CD4-positive, alpha-beta T cell (primary cell): Measurements from ENCODE around the gene CAMTA1. TPM values are rescaled to one million over a fixed set of nuclear protein-coding genes. Genes with fewer than 3 reads are reported as not detected.

Experiments used
- ATAC-seq: fragments of 200-7000 bp; cut with Tn5 transposase; one replicate; pipeline ENCODE4 v1.10.0; 2022; ENCODE audit warnings: mild to moderate bottlenecking; ENCODE audit not compliant: poor library complexity
- CTCF ChIA-PET: fragments of 350-600 bp; sonication (Branson Sonifier 250); formaldehyde crosslinking; loops from one replicate; lab custom pipeline; 2021; ENCODE audit warnings: antibody characterized with exemption, inconsistent platforms; lab: Charles Lee
- POLR2A ChIA-PET: fragments of 350-600 bp; sonication (Branson Sonifier 250); formaldehyde crosslinking; loops from one replicate; lab custom pipeline; 2021; ENCODE audit warnings: antibody characterized with exemption, inconsistent platforms; lab: Charles Lee
- DNase-seq, 14 experiments: peaks; one replicate each; pipeline ENCODE4 v3.0.0-alpha.2; 2013 to 2020; ENCODE audit warnings: mixed read lengths in 2 of 14
- H3K27ac ChIP-seq, 2 donors: one replicate each; pipeline versions ENCODE4 v1.5.1 to v1.7.0; 2013; ENCODE audit warnings: low read length in 2 of 2, low read depth in 1 of 2, mild to moderate bottlenecking in 1 of 2
- H3K27me3 ChIP-seq, 2 experiments: 1 replicate in 1 of 2; 2 replicates in 1 of 2; pipeline versions ENCODE4 v1.6.1 to v1.7.0; 2013; ENCODE audit warnings: low read length in 2 of 2, control low read depth in 1 of 2, mild to moderate bottlenecking in 1 of 2, moderate library complexity in 1 of 2; ENCODE audit not compliant: insufficient read depth in 2 of 2, control insufficient read depth in 1 of 2
- H3K36me3 ChIP-seq: one replicate; pipeline ENCODE4 v1.6.1; 2013; ENCODE audit warnings: low read length, control low read depth; ENCODE audit not compliant: insufficient read depth
- H3K4me1 ChIP-seq: one replicate; pipeline ENCODE4 v1.6.1; 2013; ENCODE audit warnings: low read length, control low read depth; ENCODE audit not compliant: insufficient read depth
- H3K4me3 ChIP-seq: one replicate; pipeline ENCODE4 v1.5.1; 2013; ENCODE audit warnings: mild to moderate bottlenecking, low read length, moderate library complexity
- H3K9me3 ChIP-seq, 2 experiments: 1 replicate in 1 of 2; 2 replicates in 1 of 2; pipeline versions ENCODE4 v1.6.1 to v1.7.0; 2013; ENCODE audit warnings: low read length in 2 of 2, mild to moderate bottlenecking in 2 of 2, control low read depth in 1 of 2, moderate library complexity in 1 of 2; ENCODE audit not compliant: control insufficient read depth in 1 of 2, insufficient read depth in 1 of 2
- H3K27ac Mint-ChIP-seq: one replicate; pipeline ENCODE4 v1.8.0; 2020; ENCODE audit warnings: mixed read lengths
- H3K27me3 Mint-ChIP-seq: one replicate; pipeline ENCODE4 v1.8.0; 2021; ENCODE audit warnings: mixed read lengths
- H3K36me3 Mint-ChIP-seq: one replicate; pipeline ENCODE4 v1.8.0; 2021; ENCODE audit warnings: low read depth, mixed read lengths
- H3K4me1 Mint-ChIP-seq: one replicate; pipeline ENCODE4 v1.8.0; 2021; ENCODE audit warnings: low read depth, mixed read lengths
- H3K4me3 Mint-ChIP-seq: one replicate; pipeline ENCODE4 v1.8.0; 2020; ENCODE audit warnings: mild to moderate bottlenecking, mixed read lengths
- H3K9me3 Mint-ChIP-seq: one replicate; pipeline ENCODE4 v1.8.0; 2020; ENCODE audit warnings: mixed read lengths
- intact Hi-C, 2 experiments: fragments of 100-400 bp; cut with DNase I in 1 of 2; cut with micrococcal nuclease in 1 of 2; formaldehyde crosslinking; loops; one replicate each; pipeline versions ENCODE4 v1.15.1 to v1.9.0; 2023 to 2025; cut with DNase I, micrococcal nuclease
- total RNA-seq, 174 experiments: library from RNA in 2 of 174; stranded (reverse) in 2 of 174; gene quantifications; one replicate each; pipeline ENCODE4 v1.2.3 and lab custom pipeline; 2021 to 2026
- TF ChIP-seq, protein P1 (sequence below): fragments of 200-600 bp; IDR thresholded peaks from one replicate; pipeline ENCODE4 v1.8.0; 2022; ENCODE audit warnings: antibody characterized with exemption, mild to moderate bottlenecking

The CAMTA1 gene
- total RNA-seq, 2 experiments from 2014 or later = 38.6 to 39.3 TPM

DNA sequence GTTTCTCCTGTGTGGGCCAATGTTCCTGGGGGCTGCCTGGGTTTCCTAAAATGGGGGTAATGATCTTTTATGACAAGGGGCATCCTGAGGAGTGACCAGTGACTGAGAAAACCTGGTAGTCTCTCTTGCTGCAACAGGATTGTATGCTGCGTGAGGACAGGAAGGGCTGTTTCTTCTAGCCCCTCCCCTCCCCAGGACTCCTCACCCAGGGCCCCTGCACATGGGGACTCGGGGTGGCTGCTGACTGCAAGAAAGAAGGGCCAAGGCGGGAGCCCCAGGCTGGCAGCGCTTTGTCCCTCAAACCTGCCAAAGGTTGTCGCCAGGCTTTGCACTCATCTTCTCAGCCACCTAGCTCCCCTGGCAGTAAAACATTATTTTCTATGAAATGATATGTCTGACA lies 442.4 kb downstream of the CAMTA1 start:
- Mint-ChIP-seq H3K4me1 (no peaks in the 10 kb centered on the region), H3K4me3 (no peak overlapping the region), H3K27me3 (peaks cover 13% of the 10 kb centered on the region), H3K9me3 (no peaks in the 10 kb centered on the region), H3K27ac (no peak overlapping the region), H3K36me3 (no peaks in the 10 kb centered on the region)
- intact Hi-C loops = no loop called here
- H3K4me3 ChIP-seq = no peak overlapping the region
- peaks cover 0 to 11% of the 10 kb centered on the region in 2 experiments for H3K9me3 ChIP-seq
- no peak for DNase-seq
- POLR2A ChIA-PET = no interaction called here
- no peaks in the 10 kb centered on the region for H3K36me3 ChIP-seq
- ATAC-seq = no peak
- TF ChIP-seq, protein P1, sequence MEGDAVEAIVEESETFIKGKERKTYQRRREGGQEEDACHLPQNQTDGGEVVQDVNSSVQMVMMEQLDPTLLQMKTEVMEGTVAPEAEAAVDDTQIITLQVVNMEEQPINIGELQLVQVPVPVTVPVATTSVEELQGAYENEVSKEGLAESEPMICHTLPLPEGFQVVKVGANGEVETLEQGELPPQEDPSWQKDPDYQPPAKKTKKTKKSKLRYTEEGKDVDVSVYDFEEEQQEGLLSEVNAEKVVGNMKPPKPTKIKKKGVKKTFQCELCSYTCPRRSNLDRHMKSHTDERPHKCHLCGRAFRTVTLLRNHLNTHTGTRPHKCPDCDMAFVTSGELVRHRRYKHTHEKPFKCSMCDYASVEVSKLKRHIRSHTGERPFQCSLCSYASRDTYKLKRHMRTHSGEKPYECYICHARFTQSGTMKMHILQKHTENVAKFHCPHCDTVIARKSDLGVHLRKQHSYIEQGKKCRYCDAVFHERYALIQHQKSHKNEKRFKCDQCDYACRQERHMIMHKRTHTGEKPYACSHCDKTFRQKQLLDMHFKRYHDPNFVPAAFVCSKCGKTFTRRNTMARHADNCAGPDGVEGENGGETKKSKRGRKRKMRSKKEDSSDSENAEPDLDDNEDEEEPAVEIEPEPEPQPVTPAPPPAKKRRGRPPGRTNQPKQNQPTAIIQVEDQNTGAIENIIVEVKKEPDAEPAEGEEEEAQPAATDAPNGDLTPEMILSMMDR = no peak
- CTCF ChIA-PET = no interaction called here
- H3K4me1 ChIP-seq = no peaks in the 10 kb centered on the region
- H3K27me3 ChIP-seq = no peaks in the 10 kb centered on the region
- no peak overlapping the region for H3K27ac ChIP-seq

DNA sequence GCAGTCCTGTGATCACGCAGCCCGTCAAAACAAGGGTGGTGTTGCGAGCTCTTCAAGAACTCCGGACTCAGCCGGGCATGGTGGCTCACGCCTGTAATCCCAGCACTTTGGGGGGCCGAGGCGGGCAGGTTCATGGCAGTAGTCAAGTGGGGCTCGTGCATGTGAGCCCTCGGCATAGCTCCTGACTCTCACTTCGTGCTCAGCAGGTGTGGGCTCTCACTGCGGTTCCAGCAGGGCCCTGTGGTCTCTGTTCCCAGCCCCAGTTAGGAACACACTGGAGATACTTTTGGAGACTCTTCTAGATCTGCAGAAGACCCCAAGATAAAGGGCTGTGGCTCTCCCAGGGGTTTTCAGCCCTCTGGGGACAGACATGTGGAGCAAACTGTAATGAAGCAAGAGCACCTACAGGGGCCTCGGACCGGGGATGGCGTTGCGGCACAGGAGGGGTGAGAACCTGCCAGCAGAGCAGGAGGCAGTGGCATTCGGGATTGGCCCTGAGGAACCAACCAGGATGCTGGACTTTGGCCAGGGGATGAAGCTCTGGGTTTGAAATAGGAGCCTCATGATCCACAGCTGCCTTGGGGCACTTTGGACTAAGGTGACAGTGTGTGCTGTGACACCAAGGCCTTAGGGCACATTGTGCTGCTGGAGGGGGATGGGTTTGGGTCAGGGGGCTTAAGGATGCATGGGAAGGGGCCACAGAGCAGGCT lies 443.2 kb downstream of the CAMTA1 start:
- intact Hi-C loops = no loop called here
- ATAC-seq (no peak), DNase-seq (no peak)
- no peak overlapping the region for H3K4me3 ChIP-seq
- H3K27ac Mint-ChIP-seq = no peak overlapping the region
- no peak overlapping the region for H3K4me3 Mint-ChIP-seq
- ChIA-PET CTCF (no interaction called here), POLR2A (no interaction called here)
- H3K27me3 ChIP-seq = no peaks in the 10 kb centered on the region
- no peak overlapping the region for H3K27ac ChIP-seq
- H3K9me3 ChIP-seq = peaks cover 0 to 11% of the 10 kb centered on the region in 2 experiments
- peaks cover 8% of the 10 kb centered on the region for H3K27me3 Mint-ChIP-seq
- TF ChIP-seq, protein P1 = no peak
- no peaks in the 10 kb centered on the region for H3K36me3 Mint-ChIP-seq
- H3K4me1 ChIP-seq = no peaks in the 10 kb centered on the region
- no peaks in the 10 kb centered on the region for H3K4me1 Mint-ChIP-seq
- H3K9me3 Mint-ChIP-seq = no peaks in the 10 kb centered on the region
- no peaks in the 10 kb centered on the region for H3K36me3 ChIP-seq

DNA sequence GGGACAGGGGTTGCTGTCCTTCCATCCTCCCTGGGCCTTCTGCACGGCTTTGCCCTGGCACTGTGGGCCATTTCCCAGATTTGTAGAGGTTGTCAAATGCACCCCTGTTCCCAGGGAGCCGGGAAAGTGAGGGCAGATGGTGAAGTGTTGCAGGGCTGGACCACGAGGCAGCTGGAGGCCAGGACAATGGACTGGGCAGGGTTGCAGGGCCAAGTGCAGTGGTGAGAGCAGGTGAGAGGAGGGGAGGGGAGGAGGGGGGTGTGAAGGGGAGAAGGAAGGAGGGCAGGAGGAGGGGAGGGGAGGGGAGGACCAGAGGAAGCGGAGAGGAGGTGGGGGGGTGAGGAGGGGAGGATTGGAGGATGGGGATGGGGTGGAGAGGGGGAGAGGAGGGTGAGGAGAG lies 443.9 kb downstream of the CAMTA1 start:
- TF ChIP-seq, protein P1 = no peak
- Histone ChIP-seq H3K27ac (no peak overlapping the region), H3K4me1 (no peaks in the 10 kb centered on the region), H3K4me3 (no peak overlapping the region), H3K36me3 (no peaks in the 10 kb centered on the region), H3K9me3 (peaks cover 0 to 11% of the 10 kb centered on the region in 2 experiments), H3K27me3 (no peaks in the 10 kb centered on the region)
- no peak overlapping the region for H3K27ac Mint-ChIP-seq
- H3K4me1 Mint-ChIP-seq = no peaks in the 10 kb centered on the region
- peaks cover 8% of the 10 kb centered on the region for H3K27me3 Mint-ChIP-seq
- intact Hi-C loops = no loop called here
- ATAC-seq = no peak
- no peak for DNase-seq
- H3K4me3 Mint-ChIP-seq = no peak overlapping the region
- no peaks in the 10 kb centered on the region for H3K36me3 Mint-ChIP-seq
- ChIA-PET POLR2A (no interaction called here), CTCF (no interaction called here)
- H3K9me3 Mint-ChIP-seq = no peaks in the 10 kb centered on the region
